SJCRH30 (cell line): ENCODE data around the gene LINC00305. TPM values are rescaled to one million over a fixed set of nuclear protein-coding genes. Genes with fewer than 3 reads are reported as not detected.

Experiments
- total RNA-seq: library from RNA; depleted of rRNA; stranded (reverse); fragments of >200 nt; shearing (Covaris generic); gene quantifications from 2 replicates; pipeline ENCODE4 v1.2.3, GENCODE V29; 2014; rRNA removed

Gene LINC00305
- total RNA-seq, 1 experiment from 2014 or later: not detected

Other genes with a start within 250 kb of the LINC00305 start
- gene SERPINB10, start 241.1 kb downstream of the LINC00305 start, total RNA-seq: not detected in 2 replicates
- gene HMSD, start 199.8 kb downstream of the LINC00305 start, total RNA-seq: not detected in 2 replicates
- 1.6 and 1.9 TPM in 2 replicates for gene SERPINB8, start 179.0 kb downstream of the LINC00305 start, total RNA-seq